Measurements from ENCODE around the gene EGFR. TPM values are rescaled to one million over a fixed set of nuclear protein-coding genes. Genes with fewer than 3 reads are reported as not detected.

EGFR gene
- total and polyA plus RNA-seq, 5 donors from 2014 or later = not detected

DNA sequence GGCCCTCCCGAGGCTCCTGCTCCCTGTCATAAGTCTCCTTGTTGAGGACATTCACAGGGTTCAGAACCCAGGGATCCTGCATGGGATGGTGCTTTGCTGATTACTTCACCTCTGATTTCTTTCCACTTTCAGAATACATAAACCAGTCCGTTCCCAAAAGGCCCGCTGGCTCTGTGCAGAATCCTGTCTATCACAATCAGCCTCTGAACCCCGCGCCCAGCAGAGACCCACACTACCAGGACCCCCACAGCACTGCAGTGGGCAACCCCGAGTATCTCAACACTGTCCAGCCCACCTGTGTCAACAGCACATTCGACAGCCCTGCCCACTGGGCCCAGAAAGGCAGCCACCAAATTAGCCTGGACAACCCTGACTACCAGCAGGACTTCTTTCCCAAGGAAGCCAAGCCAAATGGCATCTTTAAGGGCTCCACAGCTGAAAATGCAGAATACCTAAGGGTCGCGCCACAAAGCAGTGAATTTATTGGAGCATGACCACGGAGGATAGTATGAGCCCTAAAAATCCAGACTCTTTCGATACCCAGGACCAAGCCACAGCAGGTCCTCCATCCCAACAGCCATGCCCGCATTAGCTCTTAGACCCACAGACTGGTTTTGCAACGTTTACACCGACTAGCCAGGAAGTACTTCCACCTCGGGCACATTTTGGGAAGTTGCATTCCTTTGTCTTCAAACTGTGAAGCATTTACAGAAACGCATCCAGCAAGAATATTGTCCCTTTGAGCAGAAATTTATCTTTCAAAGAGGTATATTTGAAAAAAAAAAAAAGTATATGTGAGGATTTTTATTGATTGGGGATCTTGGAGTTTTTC, 186.5 kb downstream of the EGFR start:
- Mint-ChIP-seq H3K27me3 (no peaks in the 10 kb centered on the region), H3K36me3 (no peaks in the 10 kb centered on the region), H3K4me1 (no peaks in the 10 kb centered on the region), H3K9me3 (no peaks in the 10 kb centered on the region), H3K4me3 (no peak overlapping the region), H3K27ac (no peak overlapping the region)
- DNase-seq (no peak), ATAC-seq (ENCODE audit: low read depth in 2 of 2) (no peak)
- Histone ChIP-seq H3K27me3 (ENCODE audit: control insufficient read depth, insufficient read depth, low read length) (no peaks in the 10 kb centered on the region), H3K4me3 (ENCODE audit: low read depth, low read length) (no peak overlapping the region), H3K4me1 (ENCODE audit: control insufficient read depth, insufficient read depth, low read length, poor library complexity, severe bottlenecking) (no peaks in the 10 kb centered on the region), H3K9me3 (ENCODE audit: control insufficient read depth in 2 of 2, low read length in 2 of 2) (no peaks in the 10 kb centered on the region), H3K27ac (ENCODE audit: insufficient read depth, low read length, poor library complexity, severe bottlenecking) (no peak overlapping the region), H3K36me3 (ENCODE audit: control insufficient read depth, insufficient read depth, low read length) (no peaks in the 10 kb centered on the region)

- no peaks in the 10 kb centered on the region for H3K27me3 Mint-ChIP-seq
Observed at GRCh38 chr7:55206235-55207029, 187.6 kb downstream of the EGFR start.

GRCh38 chr7:55207436-55208125, 188.8 kb downstream of the EGFR start:
- Mint-ChIP-seq H3K36me3 (no peaks in the 10 kb centered on the region), H3K4me1 (no peaks in the 10 kb centered on the region), H3K27me3 (no peaks in the 10 kb centered on the region), H3K9me3 (no peaks in the 10 kb centered on the region), H3K4me3 (no peak overlapping the region), H3K27ac (no peak overlapping the region)
- Histone ChIP-seq H3K27me3 (ENCODE audit: control insufficient read depth, insufficient read depth, low read length) (no peaks in the 10 kb centered on the region), H3K27ac (ENCODE audit: insufficient read depth, low read length, poor library complexity, severe bottlenecking) (no peak overlapping the region), H3K4me3 (ENCODE audit: low read depth, low read length) (no peak overlapping the region), H3K9me3 (ENCODE audit: control insufficient read depth in 2 of 2, low read length in 2 of 2) (no peaks in the 10 kb centered on the region), H3K4me1 (ENCODE audit: control insufficient read depth, insufficient read depth, low read length, poor library complexity, severe bottlenecking) (no peaks in the 10 kb centered on the region), H3K36me3 (ENCODE audit: control insufficient read depth, insufficient read depth, low read length) (no peaks in the 10 kb centered on the region)
- DNase-seq (no peak), ATAC-seq (ENCODE audit: low read depth in 2 of 2) (no peak)

More at GRCh38 chr7:55206235-55207029, 187.6 kb downstream of the EGFR start:
- Histone ChIP-seq H3K4me3 (ENCODE audit: low read depth, low read length) (no peak overlapping the region), H3K27ac (ENCODE audit: insufficient read depth, low read length, poor library complexity, severe bottlenecking) (no peak overlapping the region), H3K9me3 (ENCODE audit: control insufficient read depth in 2 of 2, low read length in 2 of 2) (no peaks in the 10 kb centered on the region), H3K4me1 (ENCODE audit: control insufficient read depth, insufficient read depth, low read length, poor library complexity, severe bottlenecking) (no peaks in the 10 kb centered on the region), H3K27me3 (ENCODE audit: control insufficient read depth, insufficient read depth, low read length) (no peaks in the 10 kb centered on the region), H3K36me3 (ENCODE audit: control insufficient read depth, insufficient read depth, low read length) (no peaks in the 10 kb centered on the region)
- H3K4me1 Mint-ChIP-seq = no peaks in the 10 kb centered on the region
- no peaks in the 10 kb centered on the region for H3K9me3 Mint-ChIP-seq
- no peaks in the 10 kb centered on the region for H3K36me3 Mint-ChIP-seq
- no peak overlapping the region for H3K4me3 Mint-ChIP-seq
- ATAC-seq (ENCODE audit: low read depth in 2 of 2) (no peak), DNase-seq (no peak)
- no peak overlapping the region for H3K27ac Mint-ChIP-seq

DNA sequence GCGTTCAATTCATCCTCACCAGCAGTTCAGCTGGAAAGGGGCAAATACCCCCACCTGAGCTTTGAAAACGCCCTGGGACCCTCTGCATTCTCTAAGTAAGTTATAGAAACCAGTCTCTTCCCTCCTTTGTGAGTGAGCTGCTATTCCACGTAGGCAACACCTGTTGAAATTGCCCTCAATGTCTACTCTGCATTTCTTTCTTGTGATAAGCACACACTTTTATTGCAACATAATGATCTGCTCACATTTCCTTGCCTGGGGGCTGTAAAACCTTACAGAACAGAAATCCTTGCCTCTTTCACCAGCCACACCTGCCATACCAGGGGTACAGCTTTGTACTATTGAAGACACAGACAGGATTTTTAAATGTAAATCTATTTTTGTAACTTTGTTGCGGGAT, 190.5 kb downstream of the EGFR start:
- no peak overlapping the region for H3K27ac Mint-ChIP-seq
- Histone ChIP-seq H3K27me3 (ENCODE audit: control insufficient read depth, insufficient read depth, low read length) (no peaks in the 10 kb centered on the region), H3K9me3 (ENCODE audit: control insufficient read depth in 2 of 2, low read length in 2 of 2) (no peaks in the 10 kb centered on the region), H3K36me3 (ENCODE audit: control insufficient read depth, insufficient read depth, low read length) (no peaks in the 10 kb centered on the region), H3K27ac (ENCODE audit: insufficient read depth, low read length, poor library complexity, severe bottlenecking) (no peak overlapping the region), H3K4me3 (ENCODE audit: low read depth, low read length) (no peak overlapping the region), H3K4me1 (ENCODE audit: control insufficient read depth, insufficient read depth, low read length, poor library complexity, severe bottlenecking) (no peaks in the 10 kb centered on the region)
- no peak for ATAC-seq (ENCODE audit: low read depth in 2 of 2)
- H3K4me1 Mint-ChIP-seq = no peaks in the 10 kb centered on the region
- H3K4me3 Mint-ChIP-seq = no peak overlapping the region
- DNase-seq = no peak
- H3K9me3 Mint-ChIP-seq = no peaks in the 10 kb centered on the region
- H3K36me3 Mint-ChIP-seq = no peaks in the 10 kb centered on the region
- no peaks in the 10 kb centered on the region for H3K27me3 Mint-ChIP-seq

GRCh38 chr7:55210176-55210575, 191.4 kb downstream of the EGFR start:
- no peaks in the 10 kb centered on the region for H3K9me3 Mint-ChIP-seq
- H3K36me3 Mint-ChIP-seq = no peaks in the 10 kb centered on the region
- H3K36me3 ChIP-seq (ENCODE audit: control insufficient read depth, insufficient read depth, low read length) = no peaks in the 10 kb centered on the region
- H3K9me3 ChIP-seq (ENCODE audit: control insufficient read depth in 2 of 2, low read length in 2 of 2) = no peaks in the 10 kb centered on the region
- DNase-seq (no peak), ATAC-seq (ENCODE audit: low read depth in 2 of 2) (no peak)
- H3K4me1 Mint-ChIP-seq = no peaks in the 10 kb centered on the region
- no peak overlapping the region for H3K27ac Mint-ChIP-seq
- H3K4me1 ChIP-seq (ENCODE audit: control insufficient read depth, insufficient read depth, low read length, poor library complexity, severe bottlenecking) = no peaks in the 10 kb centered on the region
- H3K27ac ChIP-seq (ENCODE audit: insufficient read depth, low read length, poor library complexity, severe bottlenecking) = no peak overlapping the region
- no peak overlapping the region for H3K4me3 Mint-ChIP-seq
- no peak overlapping the region for H3K4me3 ChIP-seq (ENCODE audit: low read depth, low read length)
- no peaks in the 10 kb centered on the region for H3K27me3 Mint-ChIP-seq
- no peaks in the 10 kb centered on the region for H3K27me3 ChIP-seq (ENCODE audit: control insufficient read depth, insufficient read depth, low read length)

DNA sequence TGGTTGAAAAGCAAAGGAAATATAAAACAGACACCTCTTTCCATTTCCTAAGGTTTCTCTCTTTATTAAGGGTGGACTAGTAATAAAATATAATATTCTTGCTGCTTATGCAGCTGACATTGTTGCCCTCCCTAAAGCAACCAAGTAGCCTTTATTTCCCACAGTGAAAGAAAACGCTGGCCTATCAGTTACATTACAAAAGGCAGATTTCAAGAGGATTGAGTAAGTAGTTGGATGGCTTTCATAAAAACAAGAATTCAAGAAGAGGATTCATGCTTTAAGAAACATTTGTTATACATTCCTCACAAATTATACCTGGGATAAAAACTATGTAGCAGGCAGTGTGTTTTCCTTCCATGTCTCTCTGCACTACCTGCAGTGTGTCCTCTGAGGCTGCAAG, 191.9 kb downstream of the EGFR start:
- no peak for ATAC-seq (ENCODE audit: low read depth in 2 of 2)
- no peaks in the 10 kb centered on the region for H3K9me3 ChIP-seq (ENCODE audit: control insufficient read depth in 2 of 2, low read length in 2 of 2)

GRCh38 chr7:55211726-55212125, 192.9 kb downstream of the EGFR start:
- Histone ChIP-seq H3K4me1 (ENCODE audit: control insufficient read depth, insufficient read depth, low read length, poor library complexity, severe bottlenecking) (no peaks in the 10 kb centered on the region), H3K9me3 (ENCODE audit: control insufficient read depth in 2 of 2, low read length in 2 of 2) (no peaks in the 10 kb centered on the region), H3K4me3 (ENCODE audit: low read depth, low read length) (no peak overlapping the region), H3K27me3 (ENCODE audit: control insufficient read depth, insufficient read depth, low read length) (no peaks in the 10 kb centered on the region), H3K36me3 (ENCODE audit: control insufficient read depth, insufficient read depth, low read length) (no peaks in the 10 kb centered on the region), H3K27ac (ENCODE audit: insufficient read depth, low read length, poor library complexity, severe bottlenecking) (no peak overlapping the region)
- H3K4me1 Mint-ChIP-seq = no peaks in the 10 kb centered on the region
- DNase-seq (no peak), ATAC-seq (ENCODE audit: low read depth in 2 of 2) (no peak)
- H3K27ac Mint-ChIP-seq = no peak overlapping the region
- no peak overlapping the region for H3K4me3 Mint-ChIP-seq
- no peaks in the 10 kb centered on the region for H3K36me3 Mint-ChIP-seq
- no peaks in the 10 kb centered on the region for H3K27me3 Mint-ChIP-seq
- H3K9me3 Mint-ChIP-seq = no peaks in the 10 kb centered on the region

More for the DNA sequence above, 191.9 kb downstream of the EGFR start:
- Histone ChIP-seq H3K4me1 (ENCODE audit: control insufficient read depth, insufficient read depth, low read length, poor library complexity, severe bottlenecking) (no peaks in the 10 kb centered on the region), H3K27ac (ENCODE audit: insufficient read depth, low read length, poor library complexity, severe bottlenecking) (no peak overlapping the region), H3K36me3 (ENCODE audit: control insufficient read depth, insufficient read depth, low read length) (no peaks in the 10 kb centered on the region), H3K4me3 (ENCODE audit: low read depth, low read length) (no peak overlapping the region), H3K27me3 (ENCODE audit: control insufficient read depth, insufficient read depth, low read length) (no peaks in the 10 kb centered on the region)
- Mint-ChIP-seq H3K4me1 (no peaks in the 10 kb centered on the region), H3K36me3 (no peaks in the 10 kb centered on the region), H3K27ac (no peak overlapping the region), H3K4me3 (no peak overlapping the region), H3K27me3 (no peaks in the 10 kb centered on the region), H3K9me3 (no peaks in the 10 kb centered on the region)
- DNase-seq = no peak

Measured in CD4-positive, CD25-positive, alpha-beta regulatory T cell (primary cell).